HG03342 (cell line): ENCODE measurements around the gene ZNF747.

Experiments used
- ATAC-seq: cut with Tn5 transposase; IDR thresholded peaks from one replicate; pipeline ENCODE4 v1.9.1; 2021; ENCODE audit warnings: mild to moderate bottlenecking, moderate library complexity; ENCODE audit not compliant: unreplicated experiment

ZNF747 gene

GRCh38 chr16:30534368-30535105 is at the start of gene ZNF747:
Gene ZNF747, minus strand, starts transcription at chr16:30534858. Its CDS starts 179 bp downstream, at chr16:30534679.
- ATAC-seq: peak; percentile 49

GRCh38 chr16:30582611-30583340 is 48.1 kb upstream of the ZNF747 start:
- ATAC-seq: no peak

DNA sequence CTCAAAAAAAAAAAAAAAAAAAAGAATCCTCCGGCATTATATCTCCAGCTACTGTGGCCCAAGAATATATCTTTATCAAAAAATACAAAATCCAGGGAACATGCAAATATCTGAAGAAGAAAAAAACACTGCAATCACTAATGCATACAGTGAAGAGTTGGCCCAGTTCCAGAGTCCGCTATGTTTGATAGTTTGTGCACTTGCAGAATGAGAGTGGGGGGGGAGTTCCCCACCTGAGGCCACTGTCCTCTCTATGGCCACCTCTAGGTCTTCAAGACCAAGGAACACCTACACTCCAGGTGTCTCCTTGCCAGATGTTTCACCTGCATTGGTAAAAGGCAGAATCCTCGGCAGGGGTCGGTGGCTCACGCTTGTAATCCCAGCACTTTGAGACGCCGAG is 46.8 kb upstream of the ZNF747 start:
- no peak for ATAC-seq

DNA sequence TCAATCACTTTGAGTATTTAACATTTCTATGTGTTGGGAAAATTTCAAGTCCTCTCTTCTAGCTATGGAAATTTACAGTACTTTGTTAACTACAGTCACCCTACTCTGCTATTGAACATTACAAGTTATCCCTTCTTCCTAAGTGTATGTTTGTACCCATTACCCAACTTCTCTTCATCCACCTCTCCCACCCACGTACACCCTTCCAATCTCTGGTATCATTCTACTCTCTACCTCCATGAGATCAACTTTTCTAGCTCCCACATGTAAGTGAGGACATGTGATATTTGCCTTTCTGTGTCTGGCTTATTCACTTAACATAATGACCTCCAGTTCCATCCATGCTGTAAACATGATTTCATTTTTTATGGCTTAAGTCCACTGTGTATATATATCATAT is 40.0 kb upstream of the ZNF747 start:
- ATAC-seq: no peak

DNA sequence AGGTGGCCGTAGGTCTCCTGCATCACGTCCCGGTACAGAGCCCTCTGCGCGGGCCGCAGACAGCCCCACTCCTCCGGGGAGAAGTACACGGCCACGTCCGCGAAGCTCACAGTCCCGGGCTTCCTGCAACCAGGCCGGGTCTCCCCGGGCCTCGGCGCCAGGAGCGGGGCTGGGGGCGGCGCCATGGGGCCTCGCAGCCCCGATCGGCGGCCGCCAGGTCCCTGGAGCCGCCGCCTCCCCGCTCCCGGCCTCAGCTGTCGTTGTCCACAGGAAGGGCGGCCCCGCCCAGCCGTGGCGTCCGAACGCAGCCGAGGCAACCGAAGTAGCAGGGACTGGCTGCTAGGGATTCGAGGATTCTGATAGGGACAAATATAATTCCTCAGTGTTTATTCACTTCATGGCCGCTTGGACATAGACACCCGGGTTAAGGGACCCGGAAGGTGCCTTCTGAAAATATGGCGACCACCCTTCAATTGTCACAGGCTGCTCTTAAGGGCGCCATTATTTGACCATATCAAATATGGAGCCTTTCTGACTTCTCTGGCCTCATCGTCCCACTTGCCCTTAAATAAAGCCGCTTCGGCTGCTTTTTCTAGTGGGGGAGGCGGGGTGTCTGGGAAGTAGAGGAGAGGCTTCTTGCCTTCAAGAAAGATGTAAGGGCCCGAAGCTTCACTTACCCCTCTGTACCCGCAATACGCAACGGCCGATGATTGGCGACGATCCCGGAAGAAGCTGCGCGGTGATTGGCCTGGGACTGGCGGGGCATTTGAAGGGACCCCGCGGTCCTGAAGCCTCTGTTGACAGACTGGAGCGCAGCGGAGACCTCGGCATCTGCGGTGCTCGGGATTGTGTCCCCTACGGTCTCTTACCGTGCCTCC is 37.0 kb upstream of the ZNF747 start, which contains the start of gene ZNF688:
Gene ZNF688, minus strand, starts transcription at position 270 of the 878 bp plus-strand sequence. Its CDS starts 85 bp downstream, at position 185.
- ATAC-seq: peak; percentile 61

GRCh38 chr16:30570636-30571444 is 36.2 kb upstream of the ZNF747 start:
- no peak for ATAC-seq

DNA sequence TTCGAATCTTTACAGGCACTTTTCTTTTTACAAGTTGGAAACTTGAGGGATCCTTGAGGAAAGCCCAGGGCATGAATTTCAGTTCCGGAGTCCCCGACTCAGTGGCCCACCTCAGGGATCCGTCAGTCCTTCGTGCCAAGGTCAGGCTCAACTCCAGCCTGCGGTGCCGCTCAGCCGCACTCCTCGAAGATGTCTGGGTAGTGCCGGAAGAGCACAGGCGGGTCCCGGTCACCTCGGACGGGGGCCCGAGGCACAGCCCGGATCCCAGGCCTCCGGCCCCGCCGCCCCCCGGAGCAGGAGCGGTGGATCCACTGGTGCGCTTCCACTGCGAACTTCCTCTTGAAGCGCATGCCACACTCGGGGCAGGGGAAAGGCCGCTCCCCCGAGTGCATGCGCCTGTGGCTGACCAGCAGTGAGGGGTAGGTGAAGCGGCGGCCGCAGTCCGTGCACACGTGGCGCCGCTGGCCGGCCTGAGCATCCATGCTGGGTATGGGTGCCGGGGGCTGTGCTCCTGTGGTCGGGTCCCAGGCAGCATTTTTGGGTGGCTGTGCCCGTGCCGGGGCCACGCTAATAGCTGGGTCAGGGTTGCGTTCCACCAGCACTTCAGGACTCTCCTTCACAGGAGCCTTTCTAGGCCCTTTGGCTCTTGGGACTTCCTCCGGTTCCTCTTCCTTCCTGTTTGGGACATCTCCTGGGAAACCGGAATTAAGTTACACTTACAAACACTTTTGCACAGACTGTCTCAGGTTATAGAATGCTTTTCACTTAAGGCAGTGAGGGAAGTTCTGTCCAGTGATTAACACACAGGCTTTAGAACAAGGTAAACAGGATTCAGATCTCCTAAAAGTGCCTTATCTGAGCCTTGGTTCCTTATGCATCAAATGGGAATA is 35.3 kb upstream of the ZNF747 start:
- no peak for ATAC-seq

GRCh38 chr16:30569281-30569680 is 34.6 kb upstream of the ZNF747 start:
- ATAC-seq: no peak

- ATAC-seq: no peak
These were observed 33.5 kb upstream of the ZNF747 start for GRCh38 chr16:30567991-30568638.

DNA sequence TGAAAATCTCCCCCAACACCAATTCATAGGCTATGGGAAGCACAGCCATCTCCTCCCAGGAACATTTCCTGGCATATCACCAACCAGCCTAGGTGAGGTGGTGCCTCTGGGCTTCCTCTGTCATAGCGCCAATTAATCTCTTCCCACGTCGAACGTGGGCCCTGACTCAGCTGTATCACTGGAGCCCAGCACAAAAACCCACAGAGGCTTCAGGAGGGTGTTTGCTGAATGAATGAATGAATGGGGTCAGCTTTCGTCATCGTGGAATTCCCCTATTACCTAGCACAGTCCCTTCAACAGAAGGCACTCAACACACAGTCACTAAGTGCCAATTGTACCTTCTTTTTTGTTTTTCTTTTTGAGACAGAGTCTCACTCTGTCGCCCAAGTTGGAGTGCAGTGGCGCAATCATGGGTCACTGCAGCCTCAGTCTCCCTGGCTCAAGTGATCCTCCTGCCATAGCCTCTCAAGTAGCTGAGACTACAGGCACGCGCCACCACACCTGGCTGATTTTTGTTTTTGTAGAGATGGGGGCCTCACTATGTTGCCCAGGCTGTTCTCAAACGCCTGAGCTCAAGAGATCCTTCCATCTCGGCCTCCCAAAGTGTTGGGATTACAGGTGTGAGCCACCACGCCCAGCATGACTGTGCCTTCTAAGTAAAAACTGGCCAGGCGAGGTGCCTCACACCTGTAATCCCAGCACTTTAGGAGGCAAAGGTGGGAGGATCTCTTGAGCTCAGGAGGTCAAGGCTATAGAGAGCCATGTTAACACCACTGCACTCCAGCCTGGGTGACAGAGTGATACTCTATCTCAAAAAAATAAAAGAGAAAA is 32.7 kb upstream of the ZNF747 start:
- ATAC-seq: no peak

DNA sequence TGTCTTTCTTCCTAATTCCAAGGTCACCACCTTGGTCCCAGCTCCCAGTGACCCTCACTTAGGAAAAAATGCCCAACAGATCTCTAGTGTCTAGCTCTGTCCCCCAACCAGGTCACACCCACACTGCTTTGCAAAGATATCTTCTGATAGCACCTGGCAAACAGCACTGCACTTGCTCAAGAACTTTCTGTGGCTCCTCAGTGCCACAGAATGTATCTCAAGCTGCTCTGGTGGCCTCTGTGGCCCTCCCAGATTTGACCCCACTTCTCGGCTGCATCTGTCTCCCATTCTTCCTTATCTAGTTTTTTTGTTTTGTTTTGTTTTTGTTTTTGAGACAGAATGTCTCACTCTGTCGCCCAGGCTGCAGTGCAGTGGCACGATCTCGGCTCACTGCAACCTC is 31.9 kb upstream of the ZNF747 start:
- ATAC-seq: no peak

DNA sequence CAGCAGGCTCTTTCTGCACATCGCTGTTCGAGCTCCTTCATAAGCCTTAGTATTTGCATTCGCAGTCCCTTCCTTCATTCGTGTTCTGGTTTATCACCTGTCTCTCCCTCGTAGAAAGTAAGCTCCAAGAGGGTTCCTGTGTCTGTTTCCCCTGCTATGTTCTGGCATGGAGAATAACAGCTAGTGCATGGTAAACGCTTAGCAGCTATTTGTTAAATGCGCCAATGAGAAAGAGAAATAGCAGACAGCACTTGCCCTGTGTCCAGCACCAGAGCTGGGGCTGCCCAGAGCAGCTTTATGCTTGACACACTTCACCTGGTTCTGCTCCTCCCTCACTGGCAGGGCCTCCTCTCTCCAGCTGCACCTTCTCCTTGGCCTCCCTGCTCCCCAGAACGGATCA is 31.3 kb upstream of the ZNF747 start:
- no peak for ATAC-seq

DNA sequence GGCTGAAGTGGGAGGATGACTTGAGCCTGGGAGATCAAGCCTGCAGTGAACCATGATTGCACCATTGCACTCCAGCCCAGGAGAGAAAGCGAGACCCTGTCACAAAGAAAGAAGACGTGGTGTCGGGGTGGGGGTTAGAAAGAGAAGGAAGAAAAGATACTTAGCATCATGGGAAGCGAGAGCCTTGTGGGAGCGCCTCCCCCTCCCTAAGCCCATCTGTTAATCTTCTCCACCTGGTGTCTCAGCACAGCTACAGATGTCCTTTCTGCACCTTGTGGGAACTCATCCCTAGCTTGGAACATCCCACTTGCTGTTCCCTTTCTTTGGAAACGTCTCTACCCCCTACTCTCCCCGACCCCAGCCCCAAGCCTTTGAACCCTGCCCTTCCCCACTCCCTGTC is 30.9 kb upstream of the ZNF747 start:
- ATAC-seq: no peak

DNA sequence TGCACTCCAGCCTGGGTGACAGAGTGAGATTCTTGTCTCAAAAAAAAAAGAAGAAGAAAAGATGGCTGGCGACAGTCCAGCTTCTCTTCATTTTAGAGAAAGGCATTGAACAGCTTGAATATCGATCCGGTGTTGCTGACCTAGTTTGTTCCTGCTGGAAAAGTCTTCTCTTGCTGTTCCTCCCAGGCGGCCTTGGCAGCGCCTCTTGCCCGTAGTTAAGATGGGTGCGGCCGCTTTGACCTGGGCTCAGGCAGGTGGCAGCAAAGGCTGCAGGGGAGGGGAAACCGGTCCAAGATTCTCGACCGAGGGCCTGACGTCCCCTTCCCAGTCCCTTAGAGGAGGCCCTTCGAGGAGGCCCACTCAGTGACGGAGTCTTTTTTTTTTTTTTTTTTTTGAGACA is 27.4 kb upstream of the ZNF747 start:
- no peak for ATAC-seq

GRCh38 chr16:30561089-30561816 is 26.6 kb upstream of the ZNF747 start:
- no peak for ATAC-seq

DNA sequence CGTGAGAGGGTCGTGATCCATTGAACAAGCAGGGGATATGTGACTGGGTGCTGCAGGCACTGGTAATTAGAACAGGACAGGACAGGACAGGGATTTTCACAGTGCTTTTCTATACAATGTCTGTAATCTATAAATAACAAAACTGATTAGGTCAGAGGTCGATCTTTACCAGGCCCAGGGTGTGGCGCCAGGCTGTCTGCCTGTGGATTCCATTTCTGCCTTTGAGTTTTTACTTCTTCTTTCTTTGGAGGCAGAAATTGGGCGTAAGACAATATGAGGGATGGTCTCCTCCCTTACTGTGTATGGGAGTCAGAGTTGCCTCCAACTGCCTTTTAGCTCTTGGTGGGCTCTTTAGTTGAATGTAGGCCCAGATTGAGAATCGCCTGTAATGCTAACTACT is 25.0 kb upstream of the ZNF747 start:
- ATAC-seq: no peak

- no peak for ATAC-seq
These were observed 24.2 kb upstream of the ZNF747 start for GRCh38 chr16:30558789-30559377.
